D721Med (cell line): ENCODE measurements around the gene NUDT3.

Experiments used
- DNase-seq: peaks from one replicate; pipeline ENCODE4 v3.0.0; 2011; ENCODE audit warnings: low spot score; ENCODE audit not compliant: insufficient read length
- FAIRE-seq: peaks from 2 replicates; lab custom pipeline; 2011; peaks lifted over from hg19 to GRCh38; lab: Jason Lieb, UNC
- TF ChIP-seq, protein P1 (sequence below): IDR thresholded peaks from 2 replicates; pipeline ENCODE4 v1.5.1; 2012; ENCODE audit warnings: mild to moderate bottlenecking, control low read depth; ENCODE audit not compliant: insufficient read depth; ENCODE audit errors: missing control alignments

NUDT3 gene

DNA sequence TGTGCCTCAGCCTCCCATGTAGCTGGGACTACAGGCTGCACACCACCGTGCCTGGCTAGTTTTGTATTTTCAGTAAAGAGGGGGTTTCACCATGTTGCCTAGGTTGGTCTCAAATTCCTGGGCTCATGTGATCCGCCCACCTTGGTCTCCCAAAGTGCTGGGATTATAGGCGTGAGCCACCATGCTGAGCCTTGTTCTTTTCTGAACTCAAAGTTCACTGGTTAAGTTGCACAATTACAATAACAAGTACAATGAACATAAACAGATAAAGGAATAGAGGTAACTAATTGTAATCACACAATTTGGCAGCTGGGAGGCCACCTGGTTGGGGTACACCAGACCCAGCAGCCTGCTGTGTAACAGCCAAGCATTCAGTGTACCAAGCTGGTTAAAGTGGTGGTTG lies 6.7 kb downstream of the NUDT3 start:
- DNase-seq (no peak), FAIRE-seq (no peak)
- TF ChIP-seq, protein P1, sequence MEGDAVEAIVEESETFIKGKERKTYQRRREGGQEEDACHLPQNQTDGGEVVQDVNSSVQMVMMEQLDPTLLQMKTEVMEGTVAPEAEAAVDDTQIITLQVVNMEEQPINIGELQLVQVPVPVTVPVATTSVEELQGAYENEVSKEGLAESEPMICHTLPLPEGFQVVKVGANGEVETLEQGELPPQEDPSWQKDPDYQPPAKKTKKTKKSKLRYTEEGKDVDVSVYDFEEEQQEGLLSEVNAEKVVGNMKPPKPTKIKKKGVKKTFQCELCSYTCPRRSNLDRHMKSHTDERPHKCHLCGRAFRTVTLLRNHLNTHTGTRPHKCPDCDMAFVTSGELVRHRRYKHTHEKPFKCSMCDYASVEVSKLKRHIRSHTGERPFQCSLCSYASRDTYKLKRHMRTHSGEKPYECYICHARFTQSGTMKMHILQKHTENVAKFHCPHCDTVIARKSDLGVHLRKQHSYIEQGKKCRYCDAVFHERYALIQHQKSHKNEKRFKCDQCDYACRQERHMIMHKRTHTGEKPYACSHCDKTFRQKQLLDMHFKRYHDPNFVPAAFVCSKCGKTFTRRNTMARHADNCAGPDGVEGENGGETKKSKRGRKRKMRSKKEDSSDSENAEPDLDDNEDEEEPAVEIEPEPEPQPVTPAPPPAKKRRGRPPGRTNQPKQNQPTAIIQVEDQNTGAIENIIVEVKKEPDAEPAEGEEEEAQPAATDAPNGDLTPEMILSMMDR = no peak

DNA sequence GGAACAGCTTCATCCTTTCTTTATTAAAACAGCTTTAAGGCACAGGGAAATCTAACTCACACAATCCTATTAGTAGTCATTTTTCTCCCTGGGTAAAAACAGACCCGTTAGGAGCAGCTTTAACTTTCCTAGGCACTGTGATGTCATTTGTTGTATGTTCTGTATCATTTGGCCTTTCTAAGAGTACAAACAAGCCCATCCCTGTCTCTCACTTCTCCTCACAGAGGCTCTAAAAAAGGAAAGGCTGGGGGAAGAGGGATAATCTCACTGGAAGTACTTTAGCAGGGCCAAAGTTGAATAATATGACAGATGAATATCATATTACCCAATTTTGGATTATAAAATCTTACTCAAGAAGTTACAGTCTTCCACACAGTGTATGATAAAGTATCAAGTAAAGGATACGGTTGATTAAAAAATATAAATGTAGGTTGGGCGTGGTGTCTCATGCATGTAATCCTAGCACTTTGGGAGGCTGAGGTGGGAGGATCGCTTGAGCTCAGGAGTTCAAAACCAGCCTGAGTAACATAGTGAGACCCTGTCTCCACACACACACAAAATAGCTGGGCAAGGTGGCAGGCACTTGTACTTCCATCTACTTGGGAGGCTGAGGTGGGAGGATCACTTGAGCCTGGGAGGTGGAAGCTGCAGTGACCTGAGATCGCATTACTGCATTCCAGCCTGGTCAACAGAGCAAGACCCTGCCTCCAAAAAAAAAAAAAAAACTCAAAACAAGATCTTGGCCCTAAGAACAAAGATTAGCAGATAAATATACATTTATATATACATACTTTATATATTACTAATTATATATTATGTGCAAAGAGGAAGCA lies 7.9 kb downstream of the NUDT3 start:
- TF ChIP-seq, protein P1 = no peak
- FAIRE-seq = no peak
- no peak for DNase-seq

DNA sequence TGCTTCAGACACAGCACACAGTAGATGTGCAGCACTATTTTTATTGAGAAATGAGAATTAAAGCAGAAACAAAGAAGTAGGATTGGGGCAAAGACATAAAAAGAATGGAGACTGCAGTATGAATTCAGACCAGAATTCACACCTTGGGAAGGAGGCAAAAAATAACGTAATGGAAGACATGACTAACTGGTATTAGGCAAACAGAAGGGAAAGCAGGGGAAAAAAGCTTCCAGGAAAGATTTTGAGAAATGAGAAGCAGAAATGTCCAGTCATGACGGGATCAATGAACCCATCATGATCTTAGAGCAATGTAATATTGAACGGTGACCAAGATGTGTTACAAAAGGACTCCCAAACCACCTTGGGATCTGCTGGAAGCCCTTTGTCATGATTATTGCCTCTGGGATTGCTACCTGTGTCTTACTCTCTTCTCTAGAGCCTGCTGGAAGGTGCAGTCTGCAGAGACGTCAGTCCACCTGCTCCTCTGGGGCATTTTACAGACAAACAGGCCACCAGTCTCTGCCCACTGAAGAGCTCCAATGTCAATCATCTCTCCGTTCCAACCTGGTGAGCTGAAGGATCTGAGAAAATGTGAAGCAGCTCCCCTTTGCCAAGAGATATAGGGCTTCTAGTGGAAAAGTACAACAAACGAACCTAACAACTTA lies 8.7 kb downstream of the NUDT3 start:
- TF ChIP-seq, protein P1 = no peak
- DNase-seq (no peak), FAIRE-seq (no peak)

DNA sequence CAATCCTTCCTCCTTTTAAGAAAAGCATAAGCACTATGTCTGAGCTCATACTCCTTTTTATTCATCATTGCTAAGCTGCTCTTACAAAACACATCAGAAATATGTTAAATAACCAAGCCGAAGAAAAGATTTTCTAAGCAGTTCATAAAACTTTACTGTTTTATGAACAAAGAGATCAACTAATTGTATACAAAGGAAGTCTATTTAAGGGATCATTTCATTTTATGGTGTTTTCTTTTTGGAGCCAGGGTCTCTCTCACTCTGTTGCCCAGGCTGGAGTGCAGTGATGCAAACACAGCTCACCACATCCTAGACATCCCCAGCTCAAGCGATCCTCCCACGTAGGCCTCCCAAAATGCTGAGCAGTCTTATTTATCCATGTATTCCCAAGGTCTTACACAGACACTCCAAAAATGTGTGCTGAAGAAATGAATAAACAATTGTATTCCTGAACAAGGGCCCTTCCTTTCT lies 9.3 kb downstream of the NUDT3 start:
- TF ChIP-seq, protein P1 = no peak
- no peak for FAIRE-seq
- DNase-seq = no peak

DNA sequence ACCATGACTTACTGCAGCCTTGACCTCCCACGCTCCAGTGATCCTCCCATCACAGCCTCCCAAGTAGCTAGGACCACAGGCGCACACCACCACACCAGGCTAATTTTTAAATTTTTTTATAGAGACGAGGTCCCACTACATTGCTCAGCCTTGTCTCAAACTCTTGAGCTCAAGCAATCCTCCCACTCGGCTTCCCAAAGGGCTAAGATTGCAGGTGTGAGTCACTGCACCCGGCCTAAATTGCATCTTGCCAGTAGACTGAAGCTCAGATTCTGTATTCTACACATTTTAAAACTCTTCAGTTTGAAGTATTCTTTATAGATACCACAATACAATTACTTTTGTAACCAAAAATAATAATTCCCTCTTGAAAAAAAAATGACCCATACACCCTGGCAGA lies 11.4 kb downstream of the NUDT3 start:
- TF ChIP-seq, protein P1 = no peak
- no peak for DNase-seq
- no peak for FAIRE-seq

DNA sequence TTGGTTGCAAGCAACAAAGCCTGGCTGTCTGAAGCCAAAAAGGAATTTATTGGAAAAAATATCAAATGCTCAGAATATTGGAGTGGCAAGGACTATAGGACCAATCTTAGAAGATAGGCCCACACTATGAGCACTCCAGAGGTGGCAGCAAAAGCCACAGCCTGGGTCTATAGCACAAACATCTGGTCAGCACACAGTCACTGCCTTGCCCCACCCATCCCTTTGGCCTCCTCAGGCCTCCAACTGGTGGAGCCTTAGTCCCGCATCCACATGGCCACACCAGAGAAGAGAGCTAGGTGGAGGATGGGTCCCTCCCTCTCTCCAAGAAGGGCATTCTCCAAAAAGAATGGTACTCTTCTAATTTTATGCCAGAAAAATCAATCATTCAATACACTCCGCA lies 14.0 kb downstream of the NUDT3 start:
- DNase-seq = no peak
- FAIRE-seq = no peak
- TF ChIP-seq, protein P1 = no peak
